Measurements from ENCODE around the gene ASPA. TPM values are rescaled to one million over a fixed set of nuclear protein-coding genes. Genes with fewer than 3 reads are reported as not detected.

Gene ASPA
- total RNA-seq, 1 donor from 2014 or later: not detected

DNA sequence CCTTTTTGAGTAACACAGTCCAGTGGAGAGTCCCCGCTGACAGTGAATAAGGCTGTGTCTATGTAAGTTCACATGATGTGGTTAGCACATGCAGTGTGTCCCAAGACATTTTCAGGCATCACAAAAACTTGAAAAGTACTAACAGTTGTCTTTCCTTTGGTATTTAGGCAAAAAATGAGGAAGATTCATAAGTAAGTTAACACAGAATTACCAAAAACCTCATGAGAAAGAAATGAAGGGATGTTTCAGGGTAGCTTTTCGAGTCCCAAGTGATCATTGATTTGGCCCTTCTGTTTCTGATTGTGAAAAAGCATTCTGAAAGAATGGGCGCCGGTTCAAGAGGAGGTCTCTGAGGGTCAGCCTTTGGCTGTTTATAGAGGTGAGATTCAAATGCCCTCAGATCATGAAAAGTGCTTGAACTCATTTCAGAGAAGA, 529 bp upstream of the ASPA start:
- no peak for DNase-seq (ENCODE audit: low spot score in 2 of 2, unreplicated experiment in 2 of 2)
- Mint-ChIP-seq H3K4me3 (no peak overlapping the region), H3K9me3 (no peaks in the 10 kb centered on the region), H3K36me3 (no peaks in the 10 kb centered on the region), H3K4me1 (peaks cover 8% of the 10 kb centered on the region), H3K27ac (peak overlapping the region; percentile 56), H3K27me3 (ENCODE audit: low read depth) (peaks cover 10% of the 10 kb centered on the region)
- TF ChIP-seq, protein P1, sequence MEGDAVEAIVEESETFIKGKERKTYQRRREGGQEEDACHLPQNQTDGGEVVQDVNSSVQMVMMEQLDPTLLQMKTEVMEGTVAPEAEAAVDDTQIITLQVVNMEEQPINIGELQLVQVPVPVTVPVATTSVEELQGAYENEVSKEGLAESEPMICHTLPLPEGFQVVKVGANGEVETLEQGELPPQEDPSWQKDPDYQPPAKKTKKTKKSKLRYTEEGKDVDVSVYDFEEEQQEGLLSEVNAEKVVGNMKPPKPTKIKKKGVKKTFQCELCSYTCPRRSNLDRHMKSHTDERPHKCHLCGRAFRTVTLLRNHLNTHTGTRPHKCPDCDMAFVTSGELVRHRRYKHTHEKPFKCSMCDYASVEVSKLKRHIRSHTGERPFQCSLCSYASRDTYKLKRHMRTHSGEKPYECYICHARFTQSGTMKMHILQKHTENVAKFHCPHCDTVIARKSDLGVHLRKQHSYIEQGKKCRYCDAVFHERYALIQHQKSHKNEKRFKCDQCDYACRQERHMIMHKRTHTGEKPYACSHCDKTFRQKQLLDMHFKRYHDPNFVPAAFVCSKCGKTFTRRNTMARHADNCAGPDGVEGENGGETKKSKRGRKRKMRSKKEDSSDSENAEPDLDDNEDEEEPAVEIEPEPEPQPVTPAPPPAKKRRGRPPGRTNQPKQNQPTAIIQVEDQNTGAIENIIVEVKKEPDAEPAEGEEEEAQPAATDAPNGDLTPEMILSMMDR (IDR thresholded peaks at IDR 0.05; ENCODE audit: unreplicated experiment): no peak

DNA sequence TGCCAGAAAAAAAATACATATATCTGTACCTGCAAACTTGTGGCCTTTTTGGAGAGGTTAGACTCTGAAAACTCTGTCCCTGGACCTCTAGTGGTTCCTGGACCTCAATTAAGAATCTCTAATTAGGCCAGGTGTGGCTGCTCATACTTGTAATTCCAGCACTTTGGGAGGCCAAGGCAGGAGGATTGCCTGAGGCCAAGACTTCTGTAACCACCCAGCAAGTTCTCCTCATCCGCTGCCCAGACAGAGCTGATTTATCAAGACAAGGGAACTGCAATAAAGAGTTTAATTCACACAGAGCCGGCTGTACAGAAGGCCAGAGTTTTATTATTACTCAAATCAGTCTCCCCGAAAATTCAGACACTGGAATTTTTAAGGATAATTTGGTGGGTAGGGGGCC, 4.2 kb downstream of the ASPA start:
- no peak for DNase-seq (ENCODE audit: low spot score in 2 of 2, unreplicated experiment in 2 of 2)
- H3K9me3 Mint-ChIP-seq: no peaks in the 10 kb centered on the region
- no peak overlapping the region for H3K4me3 Mint-ChIP-seq
- H3K4me1 Mint-ChIP-seq: peaks cover 8% of the 10 kb centered on the region
- H3K27me3 Mint-ChIP-seq (ENCODE audit: low read depth): peaks cover 16% of the 10 kb centered on the region
- no peak overlapping the region for H3K27ac Mint-ChIP-seq
- TF ChIP-seq, protein P1 (IDR thresholded peaks at IDR 0.05; ENCODE audit: unreplicated experiment): no peak
- no peaks in the 10 kb centered on the region for H3K36me3 Mint-ChIP-seq

DNA sequence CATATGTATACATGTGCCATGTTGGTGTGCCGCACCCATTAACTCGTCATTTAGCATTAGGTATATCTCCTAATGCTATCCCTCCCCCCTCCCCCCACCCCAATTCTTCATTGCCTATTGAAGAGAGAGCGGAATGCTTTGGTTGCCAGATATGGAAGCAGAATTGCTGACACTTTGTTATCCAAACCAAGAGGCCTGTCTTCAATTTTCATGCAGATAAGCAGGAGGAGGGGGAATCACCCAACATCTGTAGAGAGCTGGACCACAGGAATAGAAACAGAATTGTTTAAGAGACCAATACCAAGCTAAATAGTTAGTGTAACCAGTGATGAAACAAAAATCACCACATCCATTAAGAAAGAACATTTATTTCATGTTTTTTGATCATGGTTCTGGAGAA, 7.1 kb downstream of the ASPA start:
- no peaks in the 10 kb centered on the region for H3K4me1 Mint-ChIP-seq

DNA sequence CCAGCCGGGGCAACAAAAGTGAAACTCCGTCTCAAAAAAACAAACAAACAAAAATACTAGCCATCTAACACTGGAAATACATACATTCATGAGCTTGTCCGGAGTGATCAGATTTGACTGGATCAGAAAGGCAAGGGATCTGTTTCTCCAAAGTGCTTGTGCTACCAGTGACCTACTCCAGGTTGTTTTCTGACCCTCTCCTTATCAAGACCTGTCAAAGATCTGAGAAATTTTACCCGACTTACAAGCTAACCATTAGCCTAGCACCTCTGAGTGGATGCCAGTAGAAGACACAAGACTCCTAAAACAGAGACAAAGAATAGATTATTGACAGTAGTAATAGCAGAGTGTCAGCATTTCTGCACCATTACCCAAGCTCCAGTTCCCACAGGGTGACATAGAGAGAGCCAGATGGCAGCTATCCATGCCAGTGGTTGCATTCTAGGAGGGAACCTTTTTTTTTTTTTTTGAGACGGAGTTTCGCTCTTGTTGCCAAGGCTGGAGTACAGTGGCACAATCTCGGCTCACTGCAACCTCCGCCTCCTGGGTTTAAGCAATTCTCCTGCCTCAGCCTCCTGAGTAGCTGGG, 9.8 kb downstream of the ASPA start:
- H3K4me3 Mint-ChIP-seq: no peak overlapping the region
- H3K36me3 Mint-ChIP-seq: no peaks in the 10 kb centered on the region
- H3K27me3 Mint-ChIP-seq (ENCODE audit: low read depth): peaks cover 21% of the 10 kb centered on the region
- no peaks in the 10 kb centered on the region for H3K4me1 Mint-ChIP-seq
- H3K27ac Mint-ChIP-seq: no peak overlapping the region
- H3K9me3 Mint-ChIP-seq: no peaks in the 10 kb centered on the region
- no peak for DNase-seq (ENCODE audit: low spot score in 2 of 2, unreplicated experiment in 2 of 2)
- TF ChIP-seq, protein P1 (IDR thresholded peaks at IDR 0.05; ENCODE audit: unreplicated experiment): no peak

More for the DNA sequence above, 7.1 kb downstream of the ASPA start:
- TF ChIP-seq, protein P1 (IDR thresholded peaks at IDR 0.05; ENCODE audit: unreplicated experiment): no peak
- Mint-ChIP-seq H3K9me3 (no peaks in the 10 kb centered on the region), H3K36me3 (no peaks in the 10 kb centered on the region), H3K4me3 (no peak overlapping the region), H3K27me3 (ENCODE audit: low read depth) (peaks cover 22% of the 10 kb centered on the region), H3K27ac (no peak overlapping the region)
- no peak for DNase-seq (ENCODE audit: low spot score in 2 of 2, unreplicated experiment in 2 of 2)

DNA sequence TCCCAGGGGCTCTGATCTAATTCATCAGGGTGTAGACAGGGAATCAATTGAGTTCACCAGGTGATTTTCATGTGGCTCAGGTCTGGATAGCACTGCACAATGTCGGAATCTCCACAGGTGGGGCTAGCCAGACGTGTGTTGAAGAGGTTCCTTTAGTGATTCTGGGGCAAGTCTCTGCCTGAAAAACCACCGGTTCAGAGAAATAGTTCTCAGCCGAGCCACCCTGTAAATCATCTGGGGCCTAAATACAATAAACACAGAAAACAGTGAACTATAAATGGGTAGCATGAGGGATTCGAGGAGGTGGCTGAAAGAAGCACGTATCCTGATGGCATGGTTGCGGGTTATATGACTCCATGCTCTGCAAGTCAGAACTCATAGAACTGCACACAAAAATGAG, 21.3 kb downstream of the ASPA start:
- Mint-ChIP-seq H3K27ac (no peak overlapping the region), H3K27me3 (ENCODE audit: low read depth) (no peaks in the 10 kb centered on the region), H3K4me3 (no peak overlapping the region), H3K36me3 (no peaks in the 10 kb centered on the region), H3K4me1 (no peaks in the 10 kb centered on the region), H3K9me3 (peaks cover 12% of the 10 kb centered on the region)
- TF ChIP-seq, protein P1 (IDR thresholded peaks at IDR 0.05; ENCODE audit: unreplicated experiment): no peak
- no peak for DNase-seq (ENCODE audit: low spot score in 2 of 2, unreplicated experiment in 2 of 2)

DNA sequence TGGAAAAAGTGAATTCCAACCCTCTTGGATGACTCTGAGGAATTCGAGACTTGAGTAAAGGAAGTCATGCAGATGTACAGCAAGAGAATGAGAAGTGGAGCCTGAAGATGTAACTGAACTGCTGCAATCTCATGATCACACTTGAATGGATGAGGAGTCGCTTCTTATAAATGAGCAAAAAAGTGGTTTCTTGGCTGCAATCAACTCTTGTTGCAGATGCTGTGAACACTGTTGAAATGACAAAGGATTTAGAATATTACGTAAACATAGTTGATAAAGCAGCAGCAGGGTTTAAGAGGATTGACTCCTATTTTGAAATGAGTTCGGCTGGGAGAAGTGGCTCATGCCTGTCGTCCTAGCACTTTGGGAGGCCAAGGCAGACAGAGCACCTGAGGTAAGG, 25.5 kb downstream of the ASPA start:
- Mint-ChIP-seq H3K27ac (no peak overlapping the region), H3K9me3 (peaks cover 8% of the 10 kb centered on the region), H3K4me1 (no peaks in the 10 kb centered on the region), H3K36me3 (no peaks in the 10 kb centered on the region), H3K4me3 (no peak overlapping the region), H3K27me3 (ENCODE audit: low read depth) (peaks cover 3% of the 10 kb centered on the region)
- TF ChIP-seq, protein P1 (IDR thresholded peaks at IDR 0.05; ENCODE audit: unreplicated experiment): no peak
- DNase-seq (ENCODE audit: low spot score in 2 of 2, unreplicated experiment in 2 of 2): no peak

Measured in mesothelial cell of epicardium (in vitro differentiated cells).